GM21528 (cell line): ENCODE measurements around the gene SIRT4.

Experiments used
- ATAC-seq: cut with Tn5 transposase; IDR thresholded peaks from one replicate; pipeline ENCODE4 v1.9.1; 2021; ENCODE audit warnings: mild to moderate bottlenecking, moderate library complexity; ENCODE audit not compliant: unreplicated experiment, low FRiP score

SIRT4 gene

GRCh38 chr12:120278137-120279069 lies 23.7 kb upstream of the SIRT4 start:
- no peak for ATAC-seq

- no peak for ATAC-seq
These were observed 18.8 kb upstream of the SIRT4 start for GRCh38 chr12:120283318-120283717.

- ATAC-seq: no peak
These were observed 17.7 kb upstream of the SIRT4 start for GRCh38 chr12:120284381-120284780.

GRCh38 chr12:120286768-120287490 lies 15.2 kb upstream of the SIRT4 start:
- ATAC-seq: no peak

- ATAC-seq: no peak
These were observed 14.6 kb upstream of the SIRT4 start for GRCh38 chr12:120287491-120287890.

GRCh38 chr12:120290609-120291305 lies 11.4 kb upstream of the SIRT4 start:
- no peak for ATAC-seq

GRCh38 chr12:120292411-120292660 lies 9.8 kb upstream of the SIRT4 start:
- peak; percentile 18 for ATAC-seq

GRCh38 chr12:120292661-120293531 lies 9.2 kb upstream of the SIRT4 start, which contains the start of gene RNU4-1:
Gene RNU4-1, minus strand, starts transcription at chr12:120293237.
- peak; percentile 42 for ATAC-seq

- ATAC-seq: no peak
These were observed 12.1 kb downstream of the SIRT4 start for GRCh38 chr12:120314220-120314619.

- ATAC-seq: no peak
These were observed 14.7 kb downstream of the SIRT4 start for GRCh38 chr12:120316798-120317223.

- ATAC-seq: peak; percentile 92
These were observed 15.3 kb downstream of the SIRT4 start for GRCh38 chr12:120317224-120318105.

GRCh38 chr12:120321382-120322202 lies 19.5 kb downstream of the SIRT4 start:
- no peak for ATAC-seq

- ATAC-seq: no peak
These were observed 21.7 kb downstream of the SIRT4 start for GRCh38 chr12:120323772-120324171.

- ATAC-seq: no peak
These were observed 22.8 kb downstream of the SIRT4 start for GRCh38 chr12:120324841-120325417.

GRCh38 chr12:120327593-120327992 lies 25.5 kb downstream of the SIRT4 start, which contains the start of gene PLA2G1B:
Gene PLA2G1B, minus strand, starts transcription at chr12:120327779. Its CDS starts 26 bp downstream, at chr12:120327753.
- ATAC-seq: no peak

- ATAC-seq: no peak
These were observed 26.1 kb downstream of the SIRT4 start for GRCh38 chr12:120328228-120328627.

GRCh38 chr12:120331390-120331789 lies 29.3 kb downstream of the SIRT4 start:
- ATAC-seq: no peak

GRCh38 chr12:120332041-120332440 lies 29.9 kb downstream of the SIRT4 start:
- no peak for ATAC-seq
